Measurements from ENCODE around the gene BMP6.

Gene BMP6

DNA sequence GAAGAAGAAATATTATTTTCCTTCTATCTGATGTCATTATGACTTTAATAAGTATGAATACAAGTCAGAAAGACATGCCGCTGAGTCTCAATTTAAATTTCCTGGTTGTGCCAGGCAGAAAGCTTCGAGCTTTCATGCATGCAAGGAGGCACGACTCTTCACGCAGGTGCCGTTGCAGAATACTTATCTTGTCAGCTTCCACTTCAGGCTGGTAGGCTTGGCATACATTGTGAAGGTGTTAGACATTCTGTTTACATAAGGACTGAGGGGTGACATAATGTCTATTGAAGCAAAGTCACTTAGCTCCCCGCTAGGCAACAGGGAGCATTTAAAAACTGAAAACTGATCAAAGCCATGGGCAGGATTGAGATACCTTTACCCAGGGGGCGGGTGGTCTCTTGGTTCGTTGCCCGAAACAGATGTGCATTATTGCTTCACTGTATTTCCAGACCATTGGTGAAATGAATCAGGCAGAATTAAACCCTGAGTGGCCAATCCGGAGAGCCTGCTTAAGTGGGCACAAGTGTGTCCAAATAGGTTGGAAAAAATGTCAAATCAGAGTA, 16.4 kb downstream of the BMP6 start:
- TF ChIP-seq POLR2AphosphoS5 (IDR thresholded peaks at IDR 0.05; ENCODE audit: low read depth, low read length) (no peak), TAF1 (IDR thresholded peaks at IDR 0.05; ENCODE audit: borderline replicate concordance, insufficient read depth, low read length) (no peak), SIN3A (IDR thresholded peaks at IDR 0.05; ENCODE audit: borderline replicate concordance, insufficient read depth, low read length) (no peak), FOXP2 (optimal IDR thresholded peaks at IDR 0.05; ENCODE audit: borderline replicate concordance, extremely low read depth, extremely low read length, insufficient read depth) (no peak)
- TF ChIP-seq, protein P1, sequence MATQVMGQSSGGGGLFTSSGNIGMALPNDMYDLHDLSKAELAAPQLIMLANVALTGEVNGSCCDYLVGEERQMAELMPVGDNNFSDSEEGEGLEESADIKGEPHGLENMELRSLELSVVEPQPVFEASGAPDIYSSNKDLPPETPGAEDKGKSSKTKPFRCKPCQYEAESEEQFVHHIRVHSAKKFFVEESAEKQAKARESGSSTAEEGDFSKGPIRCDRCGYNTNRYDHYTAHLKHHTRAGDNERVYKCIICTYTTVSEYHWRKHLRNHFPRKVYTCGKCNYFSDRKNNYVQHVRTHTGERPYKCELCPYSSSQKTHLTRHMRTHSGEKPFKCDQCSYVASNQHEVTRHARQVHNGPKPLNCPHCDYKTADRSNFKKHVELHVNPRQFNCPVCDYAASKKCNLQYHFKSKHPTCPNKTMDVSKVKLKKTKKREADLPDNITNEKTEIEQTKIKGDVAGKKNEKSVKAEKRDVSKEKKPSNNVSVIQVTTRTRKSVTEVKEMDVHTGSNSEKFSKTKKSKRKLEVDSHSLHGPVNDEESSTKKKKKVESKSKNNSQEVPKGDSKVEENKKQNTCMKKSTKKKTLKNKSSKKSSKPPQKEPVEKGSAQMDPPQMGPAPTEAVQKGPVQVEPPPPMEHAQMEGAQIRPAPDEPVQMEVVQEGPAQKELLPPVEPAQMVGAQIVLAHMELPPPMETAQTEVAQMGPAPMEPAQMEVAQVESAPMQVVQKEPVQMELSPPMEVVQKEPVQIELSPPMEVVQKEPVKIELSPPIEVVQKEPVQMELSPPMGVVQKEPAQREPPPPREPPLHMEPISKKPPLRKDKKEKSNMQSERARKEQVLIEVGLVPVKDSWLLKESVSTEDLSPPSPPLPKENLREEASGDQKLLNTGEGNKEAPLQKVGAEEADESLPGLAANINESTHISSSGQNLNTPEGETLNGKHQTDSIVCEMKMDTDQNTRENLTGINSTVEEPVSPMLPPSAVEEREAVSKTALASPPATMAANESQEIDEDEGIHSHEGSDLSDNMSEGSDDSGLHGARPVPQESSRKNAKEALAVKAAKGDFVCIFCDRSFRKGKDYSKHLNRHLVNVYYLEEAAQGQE (IDR thresholded peaks at IDR 0.05; ENCODE audit: insufficient read depth in 1 of 2, low read depth in 2 of 2, low read length in 2 of 2): no peak

DNA sequence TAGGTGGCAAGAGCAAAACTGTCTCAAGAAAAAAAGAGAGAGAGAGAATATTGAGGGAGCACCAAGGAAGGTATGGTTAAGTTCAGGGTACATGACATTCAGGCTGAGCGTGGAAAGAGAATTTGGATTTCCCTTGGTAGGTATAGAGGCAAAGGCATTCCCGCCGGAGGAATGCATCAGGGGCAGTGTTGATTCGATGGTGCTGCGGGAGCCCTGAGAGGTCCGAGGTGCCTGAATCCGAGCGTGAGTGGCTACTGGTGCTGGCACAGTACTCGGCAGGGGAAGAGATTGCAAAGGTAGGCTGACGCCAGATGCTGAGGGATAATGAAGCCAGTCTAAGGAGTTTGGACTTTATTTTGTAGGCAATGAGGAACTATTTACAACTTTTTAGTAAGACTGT, 20.0 kb downstream of the BMP6 start:
- TF ChIP-seq FOXP2 (optimal IDR thresholded peaks at IDR 0.05; ENCODE audit: borderline replicate concordance, extremely low read depth, extremely low read length, insufficient read depth): no peak

DNA sequence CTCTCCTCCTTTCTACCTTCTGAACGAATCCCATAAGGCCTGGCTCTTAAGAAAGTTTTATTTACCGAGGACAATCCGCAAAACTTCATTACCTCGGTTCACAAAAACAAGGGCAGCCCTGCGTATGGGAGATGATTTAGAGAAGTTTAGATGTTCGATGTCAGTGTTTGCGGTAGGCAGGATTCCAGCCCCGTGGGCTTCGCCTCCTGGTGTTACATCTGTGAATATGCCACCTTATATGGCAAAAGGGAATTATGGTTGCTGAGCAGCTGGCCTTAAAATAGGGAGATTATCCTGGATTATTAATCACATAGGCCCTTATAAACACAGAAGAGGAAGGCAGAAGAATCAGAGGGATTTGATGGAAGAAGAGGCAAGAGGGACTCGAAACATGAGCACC, 21.1 kb downstream of the BMP6 start:
- TF ChIP-seq SIN3A (IDR thresholded peaks at IDR 0.05; ENCODE audit: borderline replicate concordance, insufficient read depth, low read length) (no peak), TAF1 (IDR thresholded peaks at IDR 0.05; ENCODE audit: borderline replicate concordance, insufficient read depth, low read length) (no peak), POLR2AphosphoS5 (IDR thresholded peaks at IDR 0.05; ENCODE audit: low read depth, low read length) (no peak), FOXP2 (optimal IDR thresholded peaks at IDR 0.05; ENCODE audit: borderline replicate concordance, extremely low read depth, extremely low read length, insufficient read depth) (no peak)
- TF ChIP-seq, protein P1 (IDR thresholded peaks at IDR 0.05; ENCODE audit: insufficient read depth in 1 of 2, low read depth in 2 of 2, low read length in 2 of 2): no peak

DNA sequence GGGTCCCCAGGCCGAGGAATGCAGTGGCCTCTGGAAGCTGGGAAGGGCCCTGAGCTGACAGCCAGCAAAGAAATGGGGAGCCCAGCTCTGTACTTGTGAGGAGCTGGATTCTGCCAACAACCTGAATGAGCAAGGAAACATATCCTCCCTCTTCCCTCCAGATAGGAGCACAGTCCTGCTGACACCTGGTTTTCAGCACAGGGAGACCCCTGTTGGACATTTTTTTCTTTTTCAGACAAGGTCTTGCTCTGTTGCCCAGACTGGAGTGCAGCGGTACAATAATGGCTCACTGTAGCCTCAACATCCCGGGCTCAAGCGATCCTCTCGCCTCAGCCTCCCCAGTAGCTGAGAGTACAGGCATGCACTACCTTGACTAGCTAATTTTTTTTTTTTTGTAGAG, 21.5 kb downstream of the BMP6 start:
- TF ChIP-seq POLR2AphosphoS5 (IDR thresholded peaks at IDR 0.05; ENCODE audit: low read depth, low read length) (no peak), SIN3A (IDR thresholded peaks at IDR 0.05; ENCODE audit: borderline replicate concordance, insufficient read depth, low read length) (no peak), TAF1 (IDR thresholded peaks at IDR 0.05; ENCODE audit: borderline replicate concordance, insufficient read depth, low read length) (no peak), FOXP2 (optimal IDR thresholded peaks at IDR 0.05; ENCODE audit: borderline replicate concordance, extremely low read depth, extremely low read length, insufficient read depth) (no peak)
- TF ChIP-seq, protein P1 (IDR thresholded peaks at IDR 0.05; ENCODE audit: insufficient read depth in 1 of 2, low read depth in 2 of 2, low read length in 2 of 2): no peak

DNA sequence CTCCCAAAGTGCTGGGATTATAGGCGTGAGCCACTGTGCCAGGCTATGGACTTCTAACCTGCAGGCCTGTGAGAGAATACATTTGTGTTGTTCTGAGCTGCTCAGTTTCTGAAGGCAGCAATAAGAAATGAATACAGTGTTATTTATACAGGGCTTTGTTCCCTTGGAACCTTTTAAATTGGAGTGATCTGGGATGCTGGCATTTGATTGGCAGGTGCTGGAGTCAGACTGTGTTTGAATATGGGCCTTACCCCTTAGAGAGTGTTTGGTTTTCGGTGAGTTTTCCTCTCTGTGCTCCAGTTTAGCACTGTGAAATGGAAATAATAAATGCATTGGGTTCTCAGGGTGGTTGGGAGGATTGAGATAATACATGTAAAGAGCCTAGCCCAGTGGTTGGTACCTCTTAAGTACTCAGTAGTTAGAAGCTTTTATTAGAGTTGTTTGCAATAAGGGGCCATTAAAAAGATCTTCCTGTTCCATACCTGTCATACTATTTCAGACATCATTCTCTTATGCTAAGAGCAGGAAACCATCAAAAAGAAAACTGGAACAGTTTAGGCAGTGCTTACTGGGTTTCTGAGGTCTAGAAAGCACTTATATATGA, 22.1 kb downstream of the BMP6 start:
- TF ChIP-seq, protein P1 (IDR thresholded peaks at IDR 0.05; ENCODE audit: insufficient read depth in 1 of 2, low read depth in 2 of 2, low read length in 2 of 2): no peak
- TF ChIP-seq TAF1 (IDR thresholded peaks at IDR 0.05; ENCODE audit: borderline replicate concordance, insufficient read depth, low read length) (no peak), FOXP2 (optimal IDR thresholded peaks at IDR 0.05; ENCODE audit: borderline replicate concordance, extremely low read depth, extremely low read length, insufficient read depth) (no peak), SIN3A (IDR thresholded peaks at IDR 0.05; ENCODE audit: borderline replicate concordance, insufficient read depth, low read length) (no peak), POLR2AphosphoS5 (IDR thresholded peaks at IDR 0.05; ENCODE audit: low read depth, low read length) (no peak)
